GM19238 (cell line): ENCODE data around the gene CERS1.

ENCODE experiments used
- DNase-seq: peaks from one replicate; pipeline ENCODE4 v3.0.0; 2011; ENCODE audit warnings: low spot score; ENCODE audit not compliant: insufficient read length

Gene CERS1

DNA sequence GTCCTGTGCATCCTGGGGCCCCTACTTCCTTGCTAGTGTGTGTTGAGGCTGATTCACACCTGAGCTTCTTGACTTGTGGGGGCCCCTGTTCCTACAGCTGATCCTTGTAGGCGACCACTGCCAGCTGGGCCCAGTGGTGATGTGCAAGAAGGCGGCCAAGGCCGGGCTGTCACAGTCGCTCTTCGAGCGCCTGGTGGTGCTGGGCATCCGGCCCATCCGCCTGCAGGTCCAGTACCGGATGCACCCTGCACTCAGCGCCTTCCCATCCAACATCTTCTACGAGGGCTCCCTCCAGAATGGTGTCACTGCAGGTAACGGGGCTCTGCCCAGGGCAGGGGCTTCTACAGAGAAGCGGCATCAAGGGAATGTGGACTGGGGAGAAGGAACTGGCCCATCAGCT, 38.7 kb downstream of the CERS1 start:
- no peak for DNase-seq

- DNase-seq, result no peak
Observed at GRCh38 chr19:18856385-18857126, 39.4 kb downstream of the CERS1 start.

GRCh38 chr19:18855647-18856384, 40.1 kb downstream of the CERS1 start:
- no peak for DNase-seq

GRCh38 chr19:18854982-18855381, 41.0 kb downstream of the CERS1 start:
- no peak for DNase-seq

DNA sequence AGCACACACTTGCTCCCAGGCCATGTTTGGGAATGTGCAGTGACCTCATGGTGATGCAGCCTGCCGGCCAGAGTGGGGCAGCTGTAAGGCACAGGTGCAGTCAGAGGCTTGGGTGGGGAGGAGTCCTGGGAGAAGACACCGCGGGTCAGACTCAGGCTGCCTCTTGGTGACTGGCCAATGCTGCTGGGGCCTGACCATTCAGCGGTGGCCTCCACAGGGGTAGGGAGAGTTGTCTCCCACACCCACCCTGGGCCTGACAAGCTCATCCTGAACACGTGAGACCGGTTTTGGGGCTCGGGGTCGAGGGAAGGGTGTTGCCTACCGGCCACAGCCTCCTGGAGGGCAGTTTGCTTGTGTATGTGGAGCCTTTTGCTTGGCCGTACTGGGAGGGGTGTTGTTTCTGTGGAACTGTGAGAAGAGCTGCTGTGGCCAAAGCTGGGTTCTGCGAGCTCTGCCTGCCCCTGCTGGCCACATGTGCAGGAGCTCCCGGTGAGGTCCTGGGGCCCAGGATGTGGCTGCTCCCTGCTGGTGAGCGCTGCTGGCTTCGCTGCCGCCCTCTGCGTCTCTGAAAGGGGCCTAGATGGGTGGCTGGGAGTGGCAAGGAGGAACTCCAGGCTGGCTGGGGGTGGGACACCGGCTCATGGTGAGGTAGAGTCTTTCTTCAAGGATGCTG, 42.1 kb downstream of the CERS1 start:
- no peak for DNase-seq

DNA sequence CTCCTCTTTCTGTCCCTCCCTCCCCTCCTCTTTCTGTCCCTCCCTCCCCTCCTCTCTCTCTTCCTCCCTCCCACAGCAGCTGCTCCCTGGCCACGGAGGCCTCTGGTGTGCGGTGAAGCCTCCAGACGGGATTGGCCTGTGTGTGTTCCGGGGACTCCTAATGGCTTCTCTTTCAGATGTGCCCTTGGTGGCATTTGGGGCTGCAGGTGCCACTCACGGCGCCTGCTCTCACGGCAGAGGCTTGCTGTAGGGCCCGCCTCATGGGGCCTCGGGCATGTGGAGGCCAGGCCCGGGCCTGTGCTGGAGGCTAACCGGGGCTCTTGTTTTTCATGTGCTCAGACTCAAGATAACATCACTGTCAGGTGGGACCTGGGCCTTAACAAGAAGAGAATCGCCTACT, 43.3 kb downstream of the CERS1 start:
- no peak for DNase-seq

DNA sequence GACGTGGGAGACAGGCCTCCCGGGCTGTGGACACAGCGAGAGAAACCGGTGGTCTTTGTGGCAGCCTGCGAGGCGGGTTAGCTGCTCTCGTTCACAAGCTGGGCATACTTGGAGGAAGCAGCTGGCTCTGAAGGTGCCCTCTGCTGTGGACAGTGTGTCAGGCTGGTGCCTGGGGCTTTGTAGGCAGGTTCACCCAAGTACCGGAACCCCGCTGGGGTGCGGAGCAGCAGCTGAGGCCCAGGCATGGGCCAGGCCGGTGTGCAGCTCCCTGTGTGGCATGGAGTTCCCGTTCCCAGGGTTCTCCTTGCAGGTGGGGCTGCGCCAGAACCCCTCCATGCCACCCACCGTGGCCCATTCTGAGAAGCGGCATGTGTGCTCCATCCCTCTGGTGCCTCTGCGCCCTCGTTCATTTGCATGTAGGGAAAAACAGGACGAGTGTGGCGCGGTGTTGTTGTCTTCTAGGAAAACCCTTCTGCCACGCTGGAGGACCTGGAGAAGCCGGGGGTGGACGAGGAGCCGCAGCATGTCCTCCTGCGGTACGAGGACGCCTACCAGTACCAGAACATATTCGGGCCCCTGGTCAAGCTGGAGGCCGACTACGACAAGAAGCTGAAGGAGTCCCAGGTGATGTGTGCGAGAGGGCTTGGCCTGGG, 44.2 kb downstream of the CERS1 start:
- no peak for DNase-seq

DNA sequence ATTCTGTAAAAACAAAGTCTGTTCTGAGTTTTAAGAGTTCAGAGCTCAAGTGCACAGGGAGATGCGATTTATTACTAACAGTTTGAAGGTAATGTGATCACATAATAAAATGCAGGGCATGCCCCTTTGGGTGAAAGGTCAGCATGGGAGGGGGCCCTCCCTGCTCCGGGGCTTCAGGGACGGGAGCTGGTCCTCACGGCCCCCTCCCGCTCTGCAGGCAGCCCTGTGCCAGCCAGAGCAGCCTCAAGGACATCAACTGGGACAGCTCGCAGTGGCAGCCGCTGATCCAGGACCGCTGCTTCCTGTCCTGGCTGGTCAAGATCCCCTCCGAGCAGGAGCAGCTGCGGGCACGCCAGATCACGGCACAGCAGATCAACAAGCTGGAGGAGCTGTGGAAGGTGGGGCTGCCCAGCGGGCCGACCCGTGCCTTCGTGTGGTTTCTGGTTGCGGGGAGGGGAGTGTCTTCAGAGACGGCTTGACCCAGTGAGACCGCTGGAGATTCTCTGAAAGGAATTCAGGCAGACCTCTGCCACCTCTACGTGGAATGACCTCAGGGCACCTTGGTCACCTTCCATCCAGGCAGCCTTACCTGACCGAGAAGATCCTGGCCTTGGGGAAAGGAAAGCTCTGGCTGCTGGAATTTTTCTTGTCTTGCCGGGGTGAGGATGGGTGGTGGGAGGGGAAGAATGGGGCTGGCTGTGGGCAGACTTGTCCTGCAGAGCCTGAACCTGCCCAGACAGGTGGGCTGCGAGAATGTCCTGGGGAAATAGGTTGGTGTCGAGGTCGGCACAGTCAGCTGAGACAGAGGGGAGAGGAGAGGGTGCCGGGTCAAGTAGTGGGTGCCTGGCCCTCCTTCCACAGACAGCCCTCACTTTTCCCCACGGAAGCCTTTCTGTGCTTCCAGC, 45.2 kb downstream of the CERS1 start:
- no peak for DNase-seq

DNA sequence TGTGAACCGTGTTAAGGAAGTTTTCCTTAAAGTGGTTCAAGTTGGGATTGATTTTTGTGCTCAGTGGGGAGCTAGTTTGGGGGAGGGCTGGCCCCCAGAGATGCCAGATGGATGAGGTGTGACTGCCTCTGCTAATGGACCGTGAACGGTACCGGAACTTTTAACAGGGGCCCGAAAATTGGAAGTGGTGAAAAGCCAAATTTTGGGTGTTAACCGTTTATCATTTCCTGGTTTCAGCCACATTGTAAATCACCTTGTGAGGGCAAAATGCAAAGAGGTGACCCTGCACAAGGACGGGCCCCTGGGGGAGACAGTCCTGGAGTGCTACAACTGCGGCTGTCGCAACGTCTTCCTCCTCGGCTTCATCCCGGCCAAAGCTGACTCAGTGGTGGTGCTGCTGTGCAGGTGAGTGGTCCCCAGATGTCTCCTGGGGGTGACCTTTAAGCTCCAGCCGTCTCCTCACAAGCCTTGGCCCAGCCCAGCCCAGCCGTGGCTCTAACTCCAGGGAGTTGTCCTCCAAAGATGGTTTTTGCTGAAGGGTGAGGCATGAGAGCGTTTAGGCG, 46.0 kb downstream of the CERS1 start:
- DNase-seq, result peak; percentile 57

GRCh38 chr19:18848878-18849661, 46.9 kb downstream of the CERS1 start:
- no peak for DNase-seq

GRCh38 chr19:18847549-18848463, 48.2 kb downstream of the CERS1 start:
- no peak for DNase-seq

GRCh38 chr19:18846862-18847548, 49.0 kb downstream of the CERS1 start:
- DNase-seq, result peak; percentile 71

- no peak for DNase-seq
Observed at GRCh38 chr19:18845961-18846360, 50.0 kb downstream of the CERS1 start.

- DNase-seq, result no peak
Observed at GRCh38 chr19:18844806-18845329, 51.1 kb downstream of the CERS1 start.

DNA sequence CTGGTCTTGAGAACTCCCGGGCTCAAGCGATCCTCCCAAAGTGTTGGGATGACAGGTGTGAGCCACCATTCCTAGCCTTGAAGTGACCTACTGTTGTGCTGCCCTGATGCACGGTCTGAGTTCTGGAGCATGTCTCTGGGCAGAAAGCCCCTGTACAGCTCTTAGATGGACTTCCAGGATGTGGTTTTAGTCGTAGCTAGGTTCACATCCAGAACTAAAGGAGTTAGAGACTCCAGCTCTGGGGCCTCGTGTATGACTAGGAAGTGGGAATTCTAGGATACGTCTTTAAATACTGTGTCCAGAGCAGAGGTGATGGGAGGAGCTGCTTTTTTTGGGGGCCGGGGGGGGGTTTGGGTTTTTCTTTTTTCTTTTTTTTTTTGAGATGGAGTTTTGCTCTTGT, 52.0 kb downstream of the CERS1 start:
- no peak for DNase-seq

DNA sequence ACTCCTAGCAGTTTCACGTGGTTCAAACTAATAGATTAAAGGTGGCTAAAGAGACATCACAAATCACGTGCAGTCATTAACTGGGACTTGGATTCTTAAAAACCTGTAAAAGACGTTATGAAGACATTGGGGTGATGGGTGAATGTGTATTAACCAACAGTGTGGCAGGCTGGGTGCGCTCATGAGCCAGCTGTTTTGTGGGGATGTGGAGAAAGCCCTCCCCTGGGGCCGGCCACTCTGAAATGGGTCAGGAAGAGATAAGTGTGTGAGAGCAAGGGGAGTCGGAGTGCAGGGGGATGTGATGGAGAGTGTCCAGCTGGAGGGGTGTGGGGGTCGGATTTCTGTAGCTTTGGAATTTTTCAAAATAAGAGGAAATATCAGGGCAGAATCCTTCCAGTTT, 53.8 kb downstream of the CERS1 start:
- no peak for DNase-seq

GRCh38 chr19:18841400-18841799, 54.6 kb downstream of the CERS1 start:
- no peak for DNase-seq
